Jurkat, Clone E6-1 (cell line): ENCODE results near the gene MSRB1.

Experiments used
- DNase-seq: peaks from one replicate; pipeline ENCODE4 v3.0.0-alpha.2; 2011; ENCODE audit warnings: low read depth, low spot score
- H3K4me3 ChIP-seq: 2 replicates; pipeline ENCODE4 v1.5.1; 2011; ENCODE audit warnings: mild to moderate bottlenecking, low read length, control low read depth, moderate library complexity

MSRB1 gene

GRCh38 chr16:1980030-1980769, 37.2 kb upstream of the MSRB1 start:
- no peak for DNase-seq

GRCh38 chr16:1979271-1980029, 36.5 kb upstream of the MSRB1 start:
- no peak overlapping the region for H3K4me3 ChIP-seq
- no peak for DNase-seq

More at GRCh38 chr16:1980030-1980769, 37.2 kb upstream of the MSRB1 start:
- H3K4me3 ChIP-seq, result no peak overlapping the region

- DNase-seq, result no peak
- no peak overlapping the region for H3K4me3 ChIP-seq
Observed at GRCh38 chr16:1978476-1979120, 35.6 kb upstream of the MSRB1 start.

GRCh38 chr16:1977875-1978268, 34.9 kb upstream of the MSRB1 start:
- no peak overlapping the region for H3K4me3 ChIP-seq

GRCh38 chr16:1976951-1977874, 34.2 kb upstream of the MSRB1 start:
- no peak overlapping the region for H3K4me3 ChIP-seq
- no peak for DNase-seq

More at GRCh38 chr16:1977875-1978268, 34.9 kb upstream of the MSRB1 start:
- no peak for DNase-seq

GRCh38 chr16:1976216-1976520, 33.2 kb upstream of the MSRB1 start:
- DNase-seq, result no peak
- H3K4me3 ChIP-seq, result no peak overlapping the region

GRCh38 chr16:1975432-1976215, 32.6 kb upstream of the MSRB1 start:
- no peak overlapping the region for H3K4me3 ChIP-seq

GRCh38 chr16:1974157-1975070, 31.4 kb upstream of the MSRB1 start:
- DNase-seq, result no peak
- no peak overlapping the region for H3K4me3 ChIP-seq

More at GRCh38 chr16:1975432-1976215, 32.6 kb upstream of the MSRB1 start:
- DNase-seq, result no peak

GRCh38 chr16:1973461-1974156, 30.6 kb upstream of the MSRB1 start:
- H3K4me3 ChIP-seq, result peak overlapping the region; percentile 86; the same call in 1 of the 2 replicates
- DNase-seq, result no peak

GRCh38 chr16:1972490-1972877, 29.5 kb upstream of the MSRB1 start:
- DNase-seq, result no peak
- H3K4me3 ChIP-seq, result peak overlapping the region; percentile 86

- peak within 1 kb of the TSS; percentile 86 for H3K4me3 ChIP-seq
- DNase-seq, result peak; percentile 94
Observed at GRCh38 chr16:1971796-1972489, 28.9 kb upstream of the MSRB1 start, which contains the start of gene TBL3. Gene TBL3, plus strand, starts transcription at chr16:1972053. Its CDS starts 112 bp downstream, at chr16:1972165.

GRCh38 chr16:1968146-1968953, 25.4 kb upstream of the MSRB1 start:
- no peak overlapping the region for H3K4me3 ChIP-seq
- no peak for DNase-seq

- no peak for DNase-seq
- peak within 1 kb of the TSS; percentile 79 for H3K4me3 ChIP-seq
Observed at GRCh38 chr16:1966460-1966859, 23.5 kb upstream of the MSRB1 start, which contains the start of gene RNF151. Gene RNF151, plus strand, starts transcription at chr16:1966856. Its CDS starts 26 bp downstream, at chr16:1966882.

GRCh38 chr16:1965396-1966001, 22.5 kb upstream of the MSRB1 start:
- H3K4me3 ChIP-seq, result peak overlapping the region; percentile 79
- DNase-seq, result no peak
